Immature natural killer cell (primary cell): ENCODE results near the gene CNPPD1. TPM values are rescaled to one million over a fixed set of nuclear protein-coding genes. Genes with fewer than 3 reads are reported as not detected.
"Not testable (repeated sequence)": the region's sequence is repeated elsewhere in the genome, so short reads cannot be mapped to it uniquely, and the experiment has no call there.

ENCODE experiments used
- DNase-seq, 3 donors: peaks; one replicate each; pipeline ENCODE4 v3.0.0; 2022; ENCODE audit warnings: mixed read lengths in 1 of 3
- H3K27ac Mint-ChIP-seq, 6 donors: one replicate each; pipeline ENCODE4 v1.8.0; 2020; ENCODE audit warnings: mixed read lengths in 6 of 6, mild to moderate bottlenecking in 5 of 6, inconsistent platforms in 4 of 6, moderate library complexity in 3 of 6
- H3K27me3 Mint-ChIP-seq, 3 donors: one replicate each; pipeline ENCODE4 v1.8.0; 2020 to 2021; ENCODE audit warnings: low read depth in 3 of 3, mild to moderate bottlenecking in 3 of 3, mixed read lengths in 3 of 3, moderate library complexity in 3 of 3, inconsistent platforms in 1 of 3
- H3K36me3 Mint-ChIP-seq, 3 donors: one replicate each; pipeline ENCODE4 v1.8.0; 2020; ENCODE audit warnings: mixed read lengths in 3 of 3, inconsistent platforms in 2 of 3, mild to moderate bottlenecking in 2 of 3
- H3K4me1 Mint-ChIP-seq, 2 donors: one replicate each; pipeline ENCODE4 v1.8.0; 2020; ENCODE audit warnings: inconsistent platforms in 2 of 2, mild to moderate bottlenecking in 2 of 2, mixed read lengths in 2 of 2, moderate library complexity in 1 of 2
- H3K4me3 Mint-ChIP-seq, 5 donors: one replicate each; pipeline ENCODE4 v1.8.0; 2020; ENCODE audit warnings: mild to moderate bottlenecking in 5 of 5, mixed read lengths in 5 of 5, inconsistent platforms in 3 of 5, moderate library complexity in 3 of 5
- H3K9me3 Mint-ChIP-seq, 6 donors: one replicate each; pipeline ENCODE4 v1.8.0; 2020; ENCODE audit warnings: mild to moderate bottlenecking in 6 of 6, mixed read lengths in 6 of 6, inconsistent platforms in 4 of 6, moderate library complexity in 3 of 6
- polyA plus RNA-seq, 3 donors: library from polyadenylated mRNA; unstranded; fragments of 300-500 nt; fragmentation: Illumina TruSeq; gene quantifications; one replicate each; pipeline ENCODE4 v1.2.3, GENCODE V29; 2021

Gene CNPPD1
- polyA plus RNA-seq, 3 donors from 2014 or later: 68.2 to 135 (median 92.9) TPM

GRCh38 chr2:219205165-219205538, 28.4 kb upstream of the CNPPD1 start:
- Mint-ChIP-seq H3K36me3 (peaks cover 0 to 10% (median 0%) of the 10 kb centered on the region in 3 donors), H3K27ac (peak overlapping the region in 5 of 6 donors; percentile 30 to 99 (median 55))
- no peak for DNase-seq

GRCh38 chr2:219204425-219205164, 27.9 kb upstream of the CNPPD1 start:
- H3K4me1 Mint-ChIP-seq: peaks cover 28 to 40% of the 10 kb centered on the region in 2 donors
- peak overlapping the region in 3 of 6 donors; percentile 30 to 55 (median 48) for H3K27ac Mint-ChIP-seq

More at GRCh38 chr2:219205165-219205538, 28.4 kb upstream of the CNPPD1 start:
- peak overlapping the region; percentile 44 to 89 (median 51) for H3K4me3 Mint-ChIP-seq
- H3K9me3 Mint-ChIP-seq: no peaks in the 10 kb centered on the region
- peaks cover 2 to 6% (median 2%) of the 10 kb centered on the region in 3 donors for H3K27me3 Mint-ChIP-seq
- peaks cover 33 to 44% of the 10 kb centered on the region in 2 donors for H3K4me1 Mint-ChIP-seq

GRCh38 chr2:219201331-219201730, 24.6 kb upstream of the CNPPD1 start:
- not testable (repeated sequence) for H3K4me3 Mint-ChIP-seq, H3K27me3 Mint-ChIP-seq, H3K36me3 Mint-ChIP-seq, H3K27ac Mint-ChIP-seq, DNase-seq, H3K9me3 Mint-ChIP-seq
- peaks cover 17 to 20% of the 10 kb centered on the region in 2 donors for H3K4me1 Mint-ChIP-seq

More at GRCh38 chr2:219204425-219205164, 27.9 kb upstream of the CNPPD1 start:
- Mint-ChIP-seq H3K9me3 (no peaks in the 10 kb centered on the region), H3K36me3 (peaks cover 0 to 10% (median 0%) of the 10 kb centered on the region in 3 donors), H3K4me3 (no peak overlapping the region), H3K27me3 (peaks cover 2 to 6% (median 2%) of the 10 kb centered on the region in 3 donors)
- DNase-seq: no peak

- Mint-ChIP-seq H3K4me3 (peak overlapping the region; percentile 72 to 84 (median 79)), H3K27ac (peak overlapping the region; percentile 47 to 90 (median 82)), H3K4me1 (peaks cover 13 to 14% of the 10 kb centered on the region in 2 donors)
- H3K36me3 Mint-ChIP-seq, H3K9me3 Mint-ChIP-seq, H3K27me3 Mint-ChIP-seq: not testable (repeated sequence)
- peak in 2 of 3 donors; percentile 31 to 33 for DNase-seq
Observed at GRCh38 chr2:219200502-219201326, 24.0 kb upstream of the CNPPD1 start.

GRCh38 chr2:219199470-219200211, 22.9 kb upstream of the CNPPD1 start:
- no peak for DNase-seq
- peaks cover 0 to 12% (median 5%) of the 10 kb centered on the region in 3 donors for H3K27me3 Mint-ChIP-seq
- H3K9me3 Mint-ChIP-seq: no peaks in the 10 kb centered on the region
- H3K27ac Mint-ChIP-seq: peak overlapping the region in 1 of 6 donors; percentile 77
- no peaks in the 10 kb centered on the region for H3K36me3 Mint-ChIP-seq
- H3K4me1 Mint-ChIP-seq: peaks cover 13 to 14% of the 10 kb centered on the region in 2 donors
- no peak overlapping the region for H3K4me3 Mint-ChIP-seq

GRCh38 chr2:219198974-219199373, 22.2 kb upstream of the CNPPD1 start:
- peaks cover 13 to 14% of the 10 kb centered on the region in 2 donors for H3K4me1 Mint-ChIP-seq
- H3K9me3 Mint-ChIP-seq: no peaks in the 10 kb centered on the region
- peak overlapping the region in 1 of 5 donors; percentile 42 for H3K4me3 Mint-ChIP-seq
- no peaks in the 10 kb centered on the region for H3K36me3 Mint-ChIP-seq
- DNase-seq: no peak
- peak overlapping the region in 2 of 6 donors; percentile 17 to 21 for H3K27ac Mint-ChIP-seq
- H3K27me3 Mint-ChIP-seq: peaks cover 0 to 12% (median 5%) of the 10 kb centered on the region in 3 donors

- Mint-ChIP-seq H3K36me3 (no peaks in the 10 kb centered on the region), H3K9me3 (no peaks in the 10 kb centered on the region), H3K27me3 (peaks cover 0 to 12% (median 5%) of the 10 kb centered on the region in 3 donors), H3K4me1 (peaks cover 13 to 14% of the 10 kb centered on the region in 2 donors), H3K4me3 (no peak overlapping the region), H3K27ac (no peak overlapping the region)
- no peak for DNase-seq
Observed at GRCh38 chr2:219197388-219197787, 20.7 kb upstream of the CNPPD1 start.

GRCh38 chr2:219186754-219187456, 10.2 kb upstream of the CNPPD1 start:
- no peaks in the 10 kb centered on the region for H3K27me3 Mint-ChIP-seq
- H3K9me3 Mint-ChIP-seq: no peaks in the 10 kb centered on the region
- H3K27ac Mint-ChIP-seq: peak overlapping the region in 2 of 6 donors; percentile 16 to 37
- H3K4me3 Mint-ChIP-seq: no peak overlapping the region
- DNase-seq: no peak
- peaks cover 2 to 10% of the 10 kb centered on the region in 2 donors for H3K4me1 Mint-ChIP-seq
- peaks cover 9 to 24% (median 11%) of the 10 kb centered on the region in 3 donors for H3K36me3 Mint-ChIP-seq

GRCh38 chr2:219184121-219184520, 7.4 kb upstream of the CNPPD1 start:
- peaks cover 14 to 29% of the 10 kb centered on the region in 2 donors for H3K4me1 Mint-ChIP-seq
- H3K27ac Mint-ChIP-seq: peak overlapping the region in 3 of 6 donors; percentile 30 to 72 (median 37)
- no peaks in the 10 kb centered on the region for H3K9me3 Mint-ChIP-seq
- H3K4me3 Mint-ChIP-seq: no peak overlapping the region
- peaks cover 0 to 3% (median 0%) of the 10 kb centered on the region in 3 donors for H3K27me3 Mint-ChIP-seq
- DNase-seq: no peak
- H3K36me3 Mint-ChIP-seq: peaks cover 13 to 39% (median 15%) of the 10 kb centered on the region in 3 donors

- H3K4me3 Mint-ChIP-seq: no peak overlapping the region
- peaks cover 5 to 12% (median 6%) of the 10 kb centered on the region in 3 donors for H3K27me3 Mint-ChIP-seq
- no peak for DNase-seq
- peaks cover 21 to 36% of the 10 kb centered on the region in 2 donors for H3K4me1 Mint-ChIP-seq
- peaks cover 13 to 39% (median 15%) of the 10 kb centered on the region in 3 donors for H3K36me3 Mint-ChIP-seq
- H3K9me3 Mint-ChIP-seq: no peaks in the 10 kb centered on the region
- peak overlapping the region in 3 of 6 donors; percentile 27 to 58 (median 51) for H3K27ac Mint-ChIP-seq
Observed at GRCh38 chr2:219183151-219183772, 6.5 kb upstream of the CNPPD1 start.

- Mint-ChIP-seq H3K4me3 (no peak overlapping the region), H3K9me3 (no peaks in the 10 kb centered on the region), H3K27me3 (peaks cover 9 to 18% (median 11%) of the 10 kb centered on the region in 3 donors), H3K27ac (peak overlapping the region in 2 of 6 donors; percentile 40 to 46), H3K36me3 (peaks cover 13 to 39% (median 15%) of the 10 kb centered on the region in 3 donors), H3K4me1 (peaks cover 23 to 39% of the 10 kb centered on the region in 2 donors)
- no peak for DNase-seq
Observed at GRCh38 chr2:219182331-219183150, 5.8 kb upstream of the CNPPD1 start.

GRCh38 chr2:219181531-219181930, 4.8 kb upstream of the CNPPD1 start:
- Mint-ChIP-seq H3K36me3 (peaks cover 13 to 39% (median 15%) of the 10 kb centered on the region in 3 donors), H3K4me3 (no peak overlapping the region), H3K4me1 (peaks cover 28 to 45% of the 10 kb centered on the region in 2 donors), H3K27ac (peak overlapping the region in 2 of 6 donors; percentile 26 to 55), H3K27me3 (peaks cover 16 to 24% (median 16%) of the 10 kb centered on the region in 3 donors), H3K9me3 (no peaks in the 10 kb centered on the region)
- no peak for DNase-seq
